Fibroblast of skin of right quadriceps (primary cell): ENCODE measurements around the gene GREB1.

Experiments
- DNase-seq: peaks from one replicate; pipeline ENCODE4 v3.0.0-alpha.2; 2013

GREB1 gene

DNA sequence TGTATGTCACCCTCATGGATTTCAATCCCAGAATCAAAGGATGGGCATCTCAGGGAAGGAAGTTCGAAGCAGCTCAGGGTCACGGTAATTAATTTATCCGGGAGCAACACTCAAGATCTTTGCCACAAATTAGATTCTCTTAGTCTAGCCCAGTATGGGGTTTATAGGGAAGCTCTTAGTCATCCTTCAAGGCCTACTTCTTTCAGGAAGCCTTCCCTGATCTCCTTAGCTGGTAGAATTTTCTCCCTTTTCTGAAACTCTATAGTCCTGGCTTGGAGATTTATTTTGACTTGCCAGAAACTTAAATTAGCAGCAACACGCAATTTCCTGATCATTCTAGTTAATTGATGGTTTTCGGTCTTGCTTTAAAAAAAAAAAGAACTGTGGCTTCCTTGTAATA, 20.5 kb upstream of the GREB1 start:
- no peak for DNase-seq

DNA sequence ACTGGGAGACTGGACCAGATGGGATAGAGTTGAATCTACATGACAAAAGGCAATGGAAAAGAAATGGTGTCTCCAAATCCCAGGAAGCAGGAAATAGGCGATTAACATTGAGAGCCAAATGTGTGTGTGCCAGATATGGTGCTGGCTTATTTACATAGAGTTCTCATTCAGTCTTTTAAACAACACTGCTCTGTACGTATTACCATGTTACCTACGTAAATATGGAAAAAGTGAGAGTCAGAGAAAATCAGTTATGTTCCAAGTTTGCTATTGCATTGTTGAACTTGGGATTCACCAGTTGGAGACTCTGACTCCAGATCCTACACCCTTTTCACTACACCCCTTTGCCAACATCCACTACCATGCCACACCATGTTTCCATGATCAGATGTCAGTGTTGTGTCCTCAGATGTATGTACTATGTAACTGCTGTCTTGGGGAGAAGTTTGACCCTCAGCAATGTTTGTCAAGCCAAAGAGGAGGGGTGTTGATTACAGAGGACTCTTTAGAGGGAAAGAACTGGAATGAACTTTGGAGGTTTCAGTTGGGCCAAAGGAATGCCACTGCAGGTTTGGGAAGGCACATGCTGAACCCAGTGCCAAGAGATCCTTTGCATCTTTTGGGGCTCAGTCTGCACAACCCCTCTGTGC, 19.6 kb upstream of the GREB1 start:
- no peak for DNase-seq

DNA sequence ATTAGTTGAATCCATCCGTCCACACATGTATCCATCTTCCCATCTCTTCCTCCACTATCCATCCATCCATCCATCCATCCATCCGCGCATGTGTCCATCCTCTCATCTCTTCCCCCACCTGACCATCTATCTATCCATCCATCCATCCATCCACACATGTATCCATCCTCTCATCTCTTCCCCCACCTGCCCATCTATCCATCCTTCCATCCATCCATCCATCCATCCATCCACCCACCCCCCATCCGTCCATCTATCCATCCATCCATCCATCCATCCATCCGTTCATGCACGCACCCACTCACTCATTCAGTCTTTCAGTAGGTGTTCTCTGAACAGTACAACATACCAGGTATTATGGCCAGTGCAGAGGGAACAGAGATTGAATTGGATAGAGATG, 18.9 kb upstream of the GREB1 start:
- DNase-seq = no peak

DNA sequence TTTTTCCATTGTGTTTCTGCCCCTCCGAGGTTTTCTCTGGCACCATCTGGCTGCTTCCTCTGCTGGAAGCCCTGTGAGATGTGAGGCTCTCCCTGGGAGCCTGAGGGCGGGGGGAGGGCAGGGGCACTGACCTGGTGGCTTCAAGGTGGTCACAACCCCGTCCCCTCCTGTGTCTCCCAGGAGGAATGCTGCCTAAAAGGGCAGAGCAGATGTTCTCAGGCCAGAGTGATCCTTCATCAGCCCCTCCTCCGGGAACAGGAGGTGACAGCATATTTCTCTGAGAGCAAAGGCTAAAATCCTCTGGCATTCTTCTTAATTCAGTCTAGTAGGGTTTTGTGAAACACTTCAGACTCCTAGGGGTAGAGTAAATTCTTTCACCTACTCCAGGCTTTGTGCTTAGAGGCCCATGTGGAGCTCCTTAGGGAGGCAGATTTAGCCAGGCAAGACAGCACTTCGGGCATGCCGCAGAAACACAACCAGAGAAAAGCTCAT, 18.3 kb upstream of the GREB1 start:
- no peak for DNase-seq

DNA sequence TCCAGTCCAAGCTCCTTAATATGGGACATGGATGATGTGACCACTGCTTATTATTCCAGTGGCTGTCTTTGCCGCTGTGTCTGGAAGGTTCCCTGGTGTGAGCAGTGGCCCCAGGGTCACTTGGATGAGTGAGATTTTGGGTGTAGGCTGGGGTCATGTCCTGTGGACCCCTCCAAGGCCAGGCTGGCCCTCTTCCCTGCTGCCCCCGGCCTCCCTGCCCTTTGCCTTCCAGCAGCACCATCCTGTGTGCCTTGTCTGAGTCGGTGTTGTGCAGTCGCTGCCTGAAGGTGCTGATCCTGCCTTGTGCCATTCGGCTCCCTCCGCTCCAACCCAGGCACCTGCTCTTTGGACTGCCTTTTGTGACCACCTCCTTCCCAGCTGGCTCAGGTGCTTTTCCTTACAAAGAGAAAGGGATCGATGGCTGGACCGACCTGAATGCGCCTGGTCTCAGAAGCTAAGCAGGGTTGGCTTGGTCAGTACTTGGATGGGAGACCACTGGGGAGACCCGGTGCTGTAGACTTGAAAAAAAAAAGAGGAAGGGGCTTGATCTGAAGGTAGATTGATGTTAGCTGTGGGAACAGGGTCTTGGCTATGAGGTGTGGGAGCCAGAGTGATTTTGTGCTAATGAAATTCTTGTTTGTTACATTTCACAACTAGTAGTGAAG, 16.7 kb upstream of the GREB1 start:
- DNase-seq = no peak

DNA sequence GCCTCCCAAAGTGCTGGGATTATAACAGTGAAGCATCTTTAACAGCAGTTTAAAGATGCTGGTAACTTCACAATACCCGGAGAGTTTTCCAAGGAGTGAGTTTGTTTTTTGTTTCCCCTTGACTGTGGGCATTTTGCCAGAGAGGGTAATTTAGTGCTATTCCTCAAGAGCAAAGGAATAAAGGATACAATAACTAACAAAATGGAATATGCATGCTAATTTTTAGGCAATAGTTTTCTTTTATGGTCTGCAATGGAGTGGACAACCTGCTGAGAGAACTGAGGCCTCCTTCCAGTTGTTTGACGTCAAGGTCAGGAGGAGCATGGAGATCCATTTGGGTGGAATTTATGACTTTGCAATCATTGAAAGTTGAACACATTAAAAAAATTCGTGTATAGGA, 15.9 kb upstream of the GREB1 start:
- DNase-seq = no peak

DNA sequence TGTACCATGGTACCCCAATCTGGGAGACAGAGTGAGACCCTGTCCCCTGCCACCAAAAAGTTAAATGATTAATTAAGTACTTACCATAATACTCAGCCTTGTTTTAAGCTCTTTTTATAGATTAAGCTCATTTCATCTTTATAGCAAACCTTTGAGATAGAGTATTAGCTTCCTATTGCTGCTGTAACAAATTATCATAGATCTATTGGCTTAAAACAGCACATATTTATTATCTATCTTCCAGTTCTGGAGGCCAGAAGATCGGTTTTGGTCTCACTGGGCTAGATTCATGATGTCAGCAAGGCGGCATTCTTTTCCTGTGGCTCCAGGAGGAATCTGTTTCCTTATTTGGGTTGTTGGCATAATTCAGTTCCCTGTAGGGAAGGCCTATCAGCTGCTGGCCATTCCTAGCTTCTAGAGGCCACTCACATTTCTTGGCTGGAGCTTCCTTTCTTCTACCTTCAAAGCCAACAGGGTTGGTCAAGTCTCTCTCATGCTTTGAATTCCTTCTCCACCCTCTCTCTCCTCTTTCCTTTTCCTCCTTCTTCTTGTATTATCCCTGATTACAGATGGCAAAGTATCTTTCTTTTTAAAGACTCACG, 13.7 kb upstream of the GREB1 start:
- DNase-seq = no peak

DNA sequence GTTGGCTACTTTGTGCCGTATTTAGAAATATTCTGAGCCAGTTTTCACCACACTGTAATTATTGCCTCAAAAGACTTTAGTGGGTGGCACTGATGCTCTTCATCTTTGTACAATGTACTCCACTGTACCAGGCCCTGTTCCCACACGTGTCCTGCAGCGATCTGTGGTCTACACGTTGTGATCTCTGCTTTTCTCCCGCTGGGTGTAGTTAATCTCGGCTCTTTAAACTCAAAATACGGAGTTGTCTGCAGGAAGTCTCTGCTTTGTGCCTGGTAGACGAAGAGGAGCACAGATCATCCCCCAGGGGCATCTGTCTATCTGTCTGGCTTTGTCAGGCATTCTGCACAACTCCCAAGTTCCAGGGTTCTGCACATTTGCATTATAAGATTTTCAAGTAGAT, 12.1 kb upstream of the GREB1 start:
- no peak for DNase-seq

DNA sequence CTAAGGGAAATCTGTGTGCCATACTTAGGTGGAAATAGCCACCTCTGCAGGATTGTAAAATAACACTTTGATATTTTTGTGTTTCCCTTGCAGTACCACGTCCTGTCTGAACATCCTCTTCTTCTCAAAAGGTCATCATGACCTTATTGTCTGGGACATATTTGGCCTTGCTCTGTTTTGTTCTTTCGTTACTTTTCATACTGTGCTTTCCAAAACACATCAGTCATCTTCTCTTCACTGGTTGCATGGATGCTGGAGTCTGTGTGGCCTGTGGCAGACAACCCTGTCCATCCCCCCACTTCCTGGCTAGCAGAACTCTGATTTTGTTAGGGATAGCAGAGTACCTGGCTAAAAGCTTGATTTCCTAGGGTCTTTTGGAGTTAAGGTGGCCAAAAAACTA, 9.4 kb upstream of the GREB1 start:
- no peak for DNase-seq

DNA sequence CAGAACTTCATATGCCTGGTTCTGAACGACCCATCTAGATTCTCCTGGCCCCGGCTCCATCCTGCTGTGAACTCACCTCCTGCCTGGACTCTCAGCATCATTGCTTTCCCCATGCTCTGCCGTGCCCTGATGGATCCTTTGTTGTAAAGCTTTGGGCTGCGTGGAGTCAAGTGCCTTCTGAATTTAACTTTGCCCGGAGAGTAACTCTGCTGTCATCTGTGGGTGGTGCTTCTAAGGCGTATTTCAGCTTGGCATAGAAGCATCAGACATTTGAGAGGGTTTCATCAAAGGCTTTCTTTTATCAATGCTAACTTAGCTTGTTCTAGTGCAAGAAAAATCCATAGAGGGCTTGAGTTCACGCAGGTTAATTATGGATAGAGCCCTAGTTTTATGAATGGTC, 8.1 kb upstream of the GREB1 start:
- no peak for DNase-seq

DNA sequence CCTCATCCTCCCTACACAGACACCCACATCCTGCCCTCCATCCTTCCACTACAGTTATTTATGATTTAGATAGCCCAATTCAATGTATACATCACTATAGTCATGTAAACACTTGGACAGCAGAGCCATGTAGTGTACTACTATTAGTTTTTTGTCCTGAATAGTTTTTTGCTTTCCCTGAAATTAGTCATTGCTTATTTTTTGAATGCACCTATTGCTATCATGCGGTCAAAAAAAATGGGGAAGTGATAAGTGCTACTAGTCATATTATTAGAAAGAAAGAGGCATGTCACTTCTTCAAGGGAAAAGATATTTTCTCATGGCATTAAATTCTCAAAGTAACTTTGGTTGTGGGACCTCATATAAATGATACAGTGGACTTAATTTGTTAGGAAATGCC, 6.8 kb upstream of the GREB1 start:
- DNase-seq = no peak

DNA sequence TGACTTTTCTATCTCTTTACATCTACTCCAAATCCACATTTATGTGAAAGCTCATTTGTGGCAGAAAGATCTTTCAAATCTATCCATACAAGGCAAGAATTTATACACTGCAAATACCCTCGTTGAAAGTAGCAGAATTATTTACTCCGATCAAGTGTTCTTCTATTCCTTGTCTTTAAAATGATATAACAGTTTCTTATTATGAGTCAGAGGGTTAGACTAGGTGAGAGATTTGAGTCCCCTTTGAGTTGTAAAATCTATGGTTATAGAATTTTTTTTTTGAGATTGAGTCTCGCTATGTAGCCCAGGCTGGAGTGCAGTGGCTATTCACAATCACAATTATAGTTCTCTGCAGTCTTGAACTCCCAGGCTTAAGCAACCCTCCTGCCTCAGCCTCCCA, 5.6 kb upstream of the GREB1 start:
- no peak for DNase-seq

DNA sequence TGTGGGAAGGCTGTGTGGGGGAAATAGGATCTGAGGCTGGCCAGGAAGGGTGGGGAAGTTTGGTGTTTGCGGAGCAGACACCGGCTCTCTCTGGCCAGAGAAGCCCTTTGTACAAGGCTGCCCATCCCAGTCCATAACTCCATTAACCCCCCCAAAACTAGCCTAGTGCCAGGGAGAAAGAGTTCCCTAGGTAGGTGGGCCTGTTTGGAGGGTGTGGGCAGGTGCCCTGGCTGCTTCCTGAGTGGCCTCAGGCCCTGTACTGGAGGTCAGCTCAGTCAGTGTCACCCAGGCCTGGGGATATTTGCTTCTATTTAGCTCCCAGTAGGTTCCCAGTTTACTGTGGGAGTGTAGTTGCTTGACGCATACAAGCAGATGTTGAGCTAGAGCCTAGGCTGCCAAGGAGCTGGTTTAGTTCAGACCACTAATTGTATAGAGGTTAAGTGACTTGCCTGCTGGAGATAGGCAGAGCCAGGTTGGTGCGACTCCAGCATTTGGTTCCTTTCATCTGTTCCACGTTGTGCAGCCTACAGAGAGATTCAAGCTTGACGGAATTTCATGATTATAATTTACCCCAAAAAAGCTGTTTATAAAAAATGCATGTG, 2.9 kb upstream of the GREB1 start:
- no peak for DNase-seq

DNA sequence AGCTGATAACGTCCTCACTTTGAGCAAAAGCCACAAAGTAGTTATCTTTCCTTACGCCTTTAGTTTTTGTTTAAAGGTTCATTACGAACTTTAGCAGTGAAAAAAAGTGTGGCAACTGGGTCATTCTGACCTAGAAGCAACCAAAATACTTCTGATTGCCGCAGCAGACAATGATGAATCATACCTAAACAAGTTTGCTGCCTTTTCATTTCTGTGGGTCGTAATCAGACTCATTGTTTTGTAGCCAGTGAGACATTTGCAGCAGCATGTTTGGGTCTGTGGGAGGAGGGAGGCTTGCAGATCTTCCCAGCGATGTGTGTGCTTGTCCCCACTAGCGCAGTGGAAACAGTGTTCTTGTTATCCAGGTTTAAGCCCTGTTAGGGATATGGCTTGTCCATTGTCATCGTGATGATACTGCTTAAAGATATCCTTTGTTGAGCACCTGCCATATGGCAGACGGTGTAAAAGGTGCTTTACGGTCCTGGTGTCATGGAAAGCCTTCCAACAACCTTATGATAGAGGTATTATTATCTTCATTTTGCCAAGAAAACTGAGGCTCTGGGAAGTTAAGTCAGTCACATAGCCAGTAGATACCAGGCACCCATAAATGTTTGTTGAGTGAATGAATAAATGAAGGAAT, 1.3 kb upstream of the GREB1 start:
- DNase-seq = peak; percentile 31

DNA sequence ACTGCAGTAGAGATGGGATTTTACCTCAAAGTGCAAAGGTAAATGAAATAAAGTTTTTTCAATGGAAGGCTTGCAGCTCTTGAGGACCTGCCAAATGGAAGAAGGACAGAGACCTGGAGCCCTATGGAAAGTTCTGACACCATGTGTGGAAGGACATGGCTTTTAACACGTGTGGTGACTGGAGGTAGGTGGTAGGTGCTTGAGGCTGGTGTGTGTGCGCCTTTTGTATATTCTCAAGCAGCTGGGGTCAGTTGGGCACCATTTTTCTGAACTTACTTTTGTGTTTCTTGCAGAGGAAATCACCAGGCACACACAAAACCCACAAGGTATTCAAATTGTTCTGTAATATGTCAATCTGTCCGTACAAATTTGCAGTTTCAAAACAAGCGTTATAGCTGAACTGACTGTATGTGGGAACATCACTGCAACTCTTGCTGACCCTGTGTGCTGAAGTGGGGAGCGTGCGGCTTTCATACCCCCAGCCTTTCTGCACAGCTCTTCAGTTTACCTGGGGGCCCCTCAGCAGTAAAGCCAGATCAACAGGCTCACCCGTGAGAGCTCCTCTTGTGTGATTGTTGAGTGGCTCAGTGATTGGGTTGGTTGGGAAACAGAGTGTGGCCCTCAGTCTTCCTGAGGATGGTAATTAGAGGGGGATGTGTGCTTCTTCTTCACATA, 363 bp downstream of the GREB1 start:
- DNase-seq = no peak

DNA sequence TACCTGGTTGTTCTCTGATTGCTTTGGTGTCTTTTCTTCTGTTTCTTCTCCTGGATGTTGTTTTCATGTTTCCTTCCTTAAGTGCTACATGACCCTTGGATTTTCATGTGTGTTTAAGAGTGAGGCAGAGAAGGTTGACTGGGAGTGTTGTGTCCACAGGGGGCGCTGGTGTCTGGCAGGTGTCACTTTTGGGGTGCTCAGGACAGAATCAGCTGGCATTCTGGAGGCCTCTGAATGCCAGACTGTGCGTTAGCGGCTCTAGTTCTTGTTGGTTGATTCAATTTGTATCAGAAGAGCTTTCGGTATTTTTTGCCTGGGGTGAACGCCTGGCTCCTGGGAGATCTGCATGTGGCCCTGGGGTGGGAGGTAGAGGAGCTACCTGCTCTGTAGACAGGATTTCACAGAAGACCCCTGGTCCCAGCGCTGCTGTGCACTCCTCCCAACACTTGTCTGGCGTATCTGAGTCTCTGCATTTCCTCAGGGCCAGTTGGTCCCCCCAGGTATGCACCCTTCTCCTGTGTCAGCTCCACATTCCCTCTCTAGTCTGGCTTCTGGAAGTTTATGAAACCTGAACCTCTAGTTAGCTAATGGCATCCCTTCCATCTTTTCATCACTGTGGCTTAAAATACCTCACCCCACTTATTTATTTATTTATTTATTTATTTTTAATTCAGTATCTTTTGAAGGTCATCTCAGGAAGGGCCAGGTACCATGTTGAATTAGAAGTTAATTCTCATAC, 1.1 kb downstream of the GREB1 start:
- DNase-seq = no peak

DNA sequence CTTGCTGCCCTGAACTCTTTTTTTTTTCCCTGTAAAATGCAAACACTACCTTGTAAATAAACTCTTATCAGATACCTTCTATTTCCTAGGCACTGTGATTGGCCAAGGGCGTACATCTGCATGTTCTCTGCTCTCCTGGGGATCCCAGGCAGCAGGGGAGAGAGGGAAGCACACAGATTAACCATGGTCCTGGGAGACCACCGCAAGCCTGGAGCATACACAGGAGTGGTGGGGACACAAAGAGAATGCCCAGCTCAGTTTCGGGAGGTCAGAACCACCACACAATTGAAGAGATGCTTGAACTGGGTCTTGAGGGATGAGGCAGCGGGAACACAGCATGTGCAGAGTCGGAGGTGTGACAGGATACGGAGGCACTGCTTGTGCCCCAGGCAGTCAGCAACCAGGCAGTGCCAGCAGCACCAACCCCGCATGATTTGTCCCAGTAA, 2.1 kb downstream of the GREB1 start:
- no peak for DNase-seq

DNA sequence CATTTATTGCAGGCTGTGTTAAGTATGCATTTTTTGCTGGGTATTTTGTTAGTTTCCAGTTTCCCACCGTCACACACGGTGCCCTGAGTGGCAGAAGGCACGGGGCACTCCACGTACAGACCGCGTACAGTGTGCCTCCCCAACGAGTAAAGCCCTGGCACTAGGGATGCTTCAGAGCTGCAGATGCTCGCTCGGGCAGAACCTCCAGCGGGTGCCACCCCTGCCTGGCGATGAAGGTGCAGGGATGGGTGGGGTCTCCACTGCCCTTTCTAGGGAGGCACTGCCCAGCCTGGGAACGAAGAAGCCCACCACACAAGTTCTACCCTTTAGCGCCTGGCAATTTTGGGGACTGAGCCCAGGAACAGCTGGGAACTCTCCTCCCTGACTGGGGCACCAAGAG, 4.1 kb downstream of the GREB1 start:
- no peak for DNase-seq

DNA sequence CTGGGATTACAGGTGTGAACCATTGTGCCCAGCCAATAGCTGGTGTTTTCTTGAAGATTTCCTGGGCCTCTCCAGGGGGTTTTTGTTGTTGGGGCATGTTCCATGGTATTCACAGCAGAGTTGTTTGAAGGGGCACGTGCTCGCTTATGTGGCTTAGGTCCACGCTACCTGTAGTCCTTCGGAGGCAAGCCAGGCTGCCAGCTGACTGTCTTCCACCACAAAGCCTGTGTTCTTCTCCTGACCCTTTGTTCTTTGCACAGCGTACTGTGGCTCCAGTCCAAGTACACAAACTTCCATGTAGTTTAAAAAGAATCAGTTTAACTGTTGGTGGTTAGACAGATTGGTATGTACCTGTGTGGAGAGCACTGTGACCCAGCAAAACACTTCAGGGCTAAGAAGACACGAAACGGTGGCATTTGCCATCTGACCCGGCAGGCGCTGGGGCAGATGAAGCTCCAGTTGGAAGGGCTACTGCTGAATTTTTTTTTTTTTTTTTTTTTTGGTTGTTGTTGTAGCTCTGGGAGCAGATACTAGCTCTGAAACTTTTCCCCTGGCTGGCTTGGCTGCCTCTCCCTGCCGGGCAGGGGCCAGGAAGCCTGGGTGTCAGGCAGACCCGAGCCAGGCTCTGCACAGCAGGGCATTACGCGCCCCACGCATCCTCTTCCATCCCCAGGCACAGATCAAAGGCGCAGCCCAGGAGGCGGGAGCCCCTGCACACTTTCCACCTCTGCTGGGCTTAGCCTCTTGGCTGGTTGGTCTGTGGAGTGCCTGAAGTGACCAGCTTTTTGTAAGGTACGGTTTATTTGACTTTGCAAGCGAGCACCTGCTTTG, 5.7 kb downstream of the GREB1 start:
- no peak for DNase-seq

DNA sequence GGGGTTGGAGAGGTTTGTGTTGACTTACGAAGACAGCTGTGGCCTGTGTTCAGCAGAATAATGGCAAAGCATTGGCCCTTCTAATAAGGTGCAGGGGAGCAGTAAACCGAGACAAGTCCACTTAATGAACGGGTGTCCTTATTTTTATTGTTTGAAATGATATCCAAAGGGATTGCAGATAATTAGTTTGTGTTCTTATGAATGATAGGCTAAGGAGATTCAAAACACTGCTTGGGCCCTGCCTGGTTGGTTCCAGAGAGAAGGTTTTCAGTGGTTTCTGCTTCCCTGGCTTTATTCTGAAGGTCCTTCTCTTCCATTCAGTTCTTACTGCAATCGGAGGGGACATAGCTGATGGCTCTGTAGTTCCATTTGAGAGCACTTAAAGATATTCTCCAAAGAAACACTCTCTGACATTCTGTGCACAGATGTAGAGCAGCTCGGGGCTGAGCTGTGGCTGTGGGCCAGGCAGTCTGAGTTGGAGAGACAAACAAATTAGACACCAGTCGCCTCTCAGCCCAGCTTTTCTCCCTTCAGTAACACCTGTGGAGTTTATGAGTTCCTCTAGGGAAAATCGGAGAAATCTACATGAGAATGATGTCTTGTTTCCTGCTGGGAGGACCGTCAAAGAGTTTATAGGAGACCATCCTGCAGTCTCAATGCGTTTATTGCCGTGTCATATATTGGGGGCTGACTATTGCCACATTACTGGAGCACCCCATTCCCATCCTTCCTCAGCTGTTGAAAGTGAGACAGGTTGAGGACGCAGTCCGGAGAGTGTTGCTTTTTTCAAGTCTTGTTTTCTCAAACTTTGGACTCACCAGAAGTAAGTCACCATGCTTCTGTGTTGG, 6.5 kb downstream of the GREB1 start:
- no peak for DNase-seq
